Fibroblast of lung (primary cell): ENCODE results near the gene VPS54.

Source experiments
- EZH2 ChIP-seq: IDR thresholded peaks from 2 replicates; pipeline ENCODE4 v1.5.1; 2012; ENCODE audit warnings: low read length, control low read depth, mild to moderate bottlenecking; ENCODE audit errors: missing control alignments
- TF ChIP-seq, protein P1 (sequence below), 2 donors: IDR thresholded peaks in 1 of 2; conservative IDR thresholded peaks in 1 of 2; 1 replicate in 1 of 2; 2 replicates in 1 of 2; pipeline ENCODE4 v1.5.1; 2011 to 2012; ENCODE audit warnings: low read length in 2 of 2, control low read depth in 1 of 2, inconsistent platforms in 1 of 2, low read depth in 1 of 2, mild to moderate bottlenecking in 1 of 2

DNA sequence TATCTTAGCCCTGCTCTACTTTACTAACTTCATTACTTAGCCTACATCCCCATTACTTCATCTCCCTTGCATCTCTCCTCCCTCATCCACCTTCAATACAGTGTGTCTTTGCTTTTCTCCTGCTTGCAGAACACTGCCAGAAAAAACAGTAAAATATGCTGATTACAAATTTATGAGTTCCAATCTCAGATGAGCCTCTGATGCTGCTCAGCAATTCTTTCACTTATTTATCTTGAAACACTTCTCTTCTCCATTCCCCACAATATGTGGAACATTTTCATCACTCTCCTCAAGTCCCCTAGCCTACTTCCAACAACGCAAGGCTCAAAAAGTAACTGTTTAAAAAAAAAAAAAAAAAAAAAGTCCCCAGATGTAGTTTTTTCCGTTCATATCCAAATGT is 7.1 kb downstream of the VPS54 start:
- TF ChIP-seq, protein P1, sequence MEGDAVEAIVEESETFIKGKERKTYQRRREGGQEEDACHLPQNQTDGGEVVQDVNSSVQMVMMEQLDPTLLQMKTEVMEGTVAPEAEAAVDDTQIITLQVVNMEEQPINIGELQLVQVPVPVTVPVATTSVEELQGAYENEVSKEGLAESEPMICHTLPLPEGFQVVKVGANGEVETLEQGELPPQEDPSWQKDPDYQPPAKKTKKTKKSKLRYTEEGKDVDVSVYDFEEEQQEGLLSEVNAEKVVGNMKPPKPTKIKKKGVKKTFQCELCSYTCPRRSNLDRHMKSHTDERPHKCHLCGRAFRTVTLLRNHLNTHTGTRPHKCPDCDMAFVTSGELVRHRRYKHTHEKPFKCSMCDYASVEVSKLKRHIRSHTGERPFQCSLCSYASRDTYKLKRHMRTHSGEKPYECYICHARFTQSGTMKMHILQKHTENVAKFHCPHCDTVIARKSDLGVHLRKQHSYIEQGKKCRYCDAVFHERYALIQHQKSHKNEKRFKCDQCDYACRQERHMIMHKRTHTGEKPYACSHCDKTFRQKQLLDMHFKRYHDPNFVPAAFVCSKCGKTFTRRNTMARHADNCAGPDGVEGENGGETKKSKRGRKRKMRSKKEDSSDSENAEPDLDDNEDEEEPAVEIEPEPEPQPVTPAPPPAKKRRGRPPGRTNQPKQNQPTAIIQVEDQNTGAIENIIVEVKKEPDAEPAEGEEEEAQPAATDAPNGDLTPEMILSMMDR (conservative IDR thresholded peaks at IDR 0.05 in 1 of 2, IDR thresholded peaks at IDR 0.05 in 1 of 2; ENCODE audit: low read depth in 1 of 2, low read length in 2 of 2) = no peak
- no peak for TF ChIP-seq EZH2
